22Rv1 (cell line): ENCODE results near the gene ESRRG.

Experiments
- CTCF ChIP-seq: fragments of 450-650 bp; IDR thresholded peaks from 2 replicates; pipeline ENCODE4 v1.5.1; 2017; ENCODE audit warnings: mild to moderate bottlenecking
- ZFX ChIP-seq: fragments of 450-650 bp; IDR thresholded peaks from 2 replicates; pipeline ENCODE4 v1.6.1; 2017; ENCODE audit warnings: antibody characterized with exemption, borderline replicate concordance

GRCh38 chr1:216632980-216633379 is 90.2 kb downstream of the ESRRG start:
- TF ChIP-seq CTCF (no peak), ZFX (no peak)
